HEK293T (cell line): Measurements from ENCODE around the gene KIT.

Source experiments
- FOXM1 ChIP-seq: fragments of 450-650 bp; IDR thresholded peaks from 2 replicates; pipeline ENCODE4 v1.6.1; 2017; ENCODE audit warnings: mild to moderate bottlenecking, borderline replicate concordance
- LEF1 ChIP-seq: fragments of 450-650 bp; IDR thresholded peaks from 2 replicates; pipeline ENCODE4 v1.6.1; 2017; ENCODE audit warnings: mild to moderate bottlenecking, borderline replicate concordance
- NFRKB ChIP-seq: fragments of 450-650 bp; IDR thresholded peaks from 2 replicates; pipeline ENCODE4 v1.6.1; 2016; ENCODE audit warnings: mild to moderate bottlenecking, moderate library complexity
- PKNOX1 ChIP-seq: fragments of 450-650 bp; IDR thresholded peaks from 2 replicates; pipeline ENCODE4 v1.6.1; 2016

- TF ChIP-seq LEF1 (no peak), PKNOX1 (no peak), FOXM1 (no peak), NFRKB (no peak)
Observed at GRCh38 chr4:54764476-54764875, 106.7 kb downstream of the KIT start.
